B cell (primary cell): ENCODE data around the gene HOMER3. TPM values are rescaled to one million over a fixed set of nuclear protein-coding genes. Genes with fewer than 3 reads are reported as not detected.
A peak's percentile ranks its signal among the peaks of the same experiment; 100 is the strongest.

ENCODE experiments used
- ATAC-seq: fragments of 200-7000 bp; cut with Tn5 transposase; one replicate; pipeline ENCODE4 v1.10.0; 2021; ENCODE audit warnings: low read depth, mild to moderate bottlenecking, moderate number of reproducible peaks, moderate library complexity
- CTCF ChIA-PET: fragments of 350-600 bp; sonication (Branson Sonifier 250); formaldehyde crosslinking; loops from one replicate; lab custom pipeline; 2021; ENCODE audit warnings: antibody characterized with exemption, inconsistent platforms; lab: Charles Lee
- POLR2A ChIA-PET: fragments of 350-600 bp; sonication (Branson Sonifier 250); formaldehyde crosslinking; loops from one replicate; lab custom pipeline; 2021; ENCODE audit warnings: antibody characterized with exemption; lab: Charles Lee
- DNase-seq: peaks from one replicate; pipeline ENCODE4 v3.0.0; 2013
- H2AFZ ChIP-seq: 2 replicates; pipeline ENCODE4 v1.6.1; 2012; ENCODE audit warnings: mild to moderate bottlenecking, low read depth, low read length; ENCODE audit not compliant: insufficient read depth, poor library complexity, severe bottlenecking
- H3K27ac ChIP-seq, 2 donors: 1 replicate in 1 of 2; 2 replicates in 1 of 2; pipeline ENCODE4 v1.5.1; 2012 to 2013; ENCODE audit warnings: low read length in 2 of 2, mild to moderate bottlenecking in 2 of 2, moderate library complexity in 1 of 2
- H3K27me3 ChIP-seq, 4 experiments: fragments of 200-600 bp in 1 of 4; sonication (generic) in 1 of 4; replicated peaks in 1 of 4; 1 replicate in 2 of 4; 2 replicates in 2 of 4; pipeline versions ENCODE4 v1.6.1 to v1.7.0; 2013 to 2016; ENCODE audit warnings: low read length in 3 of 4, mild to moderate bottlenecking in 2 of 4, mixed read lengths in 1 of 4, moderate library complexity in 1 of 4; ENCODE audit not compliant: insufficient read depth in 4 of 4, control insufficient read depth in 3 of 4; ENCODE audit errors: control extremely low read depth in 1 of 4
- H3K36me3 ChIP-seq, 2 experiments: replicated peaks in 1 of 2; 1 replicate in 1 of 2; 2 replicates in 1 of 2; pipeline versions ENCODE4 v1.6.1 to v1.7.1; 2013; ENCODE audit warnings: low read length in 1 of 2; ENCODE audit not compliant: insufficient read depth in 2 of 2, control insufficient read depth in 1 of 2; ENCODE audit errors: control extremely low read depth in 1 of 2, extremely low read depth in 1 of 2
- H3K4me1 ChIP-seq, 2 donors: fragments of 200-600 bp in 1 of 2; sonication (generic) in 1 of 2; 1 replicate in 1 of 2; 2 replicates in 1 of 2; pipeline versions ENCODE4 v1.5.1 to v1.6.1; 2013 to 2017; ENCODE audit warnings: low read length in 2 of 2; ENCODE audit not compliant: control insufficient read depth in 2 of 2, insufficient read depth in 2 of 2
- H3K4me2 ChIP-seq: replicated peaks from 2 replicates; pipeline ENCODE3; 2012; ENCODE audit warnings: mild to moderate bottlenecking, low read depth, low read length; ENCODE audit not compliant: poor library complexity, severe bottlenecking
- H3K4me3 ChIP-seq, 5 experiments: fragments of 200-600 bp in 1 of 5; sonication (generic) in 1 of 5; 1 replicate in 3 of 5; 2 replicates in 2 of 5; pipeline versions ENCODE4 v1.5.1 to v1.7.0; 2011 to 2016; ENCODE audit warnings: low read length in 4 of 5, mild to moderate bottlenecking in 4 of 5, low read depth in 2 of 5, control low read depth in 1 of 5, moderate library complexity in 1 of 5; ENCODE audit not compliant: insufficient read depth in 1 of 5; ENCODE audit errors: control extremely low read depth in 1 of 5, extremely low read depth in 1 of 5
- H3K79me2 ChIP-seq: fragments of 200-600 bp; sonication (generic); one replicate; pipeline ENCODE4 v1.6.0; 2016; ENCODE audit warnings: low read length; ENCODE audit not compliant: control insufficient read depth, insufficient read depth
- H3K9ac ChIP-seq: fragments of 200-600 bp; sonication (generic); 2 replicates; pipeline ENCODE4 v1.6.1; 2017; ENCODE audit warnings: mild to moderate bottlenecking, low read length, moderate library complexity
- H3K9me3 ChIP-seq, 3 donors: one replicate each; pipeline versions ENCODE4 v1.6.1 to v1.7.1; 2013; ENCODE audit warnings: low read length in 2 of 3; ENCODE audit not compliant: control insufficient read depth in 2 of 3, insufficient read depth in 1 of 3; ENCODE audit errors: control extremely low read depth in 1 of 3
- H4K20me1 ChIP-seq: 2 replicates; pipeline ENCODE4 v1.6.0; 2012; ENCODE audit warnings: mild to moderate bottlenecking, low read length; ENCODE audit not compliant: insufficient read depth, control insufficient read depth, poor library complexity, severe bottlenecking
- H3K27ac Mint-ChIP-seq: one replicate; pipeline ENCODE4 v1.8.0; 2021; ENCODE audit warnings: mixed read lengths
- H3K27me3 Mint-ChIP-seq: one replicate; pipeline ENCODE4 v1.8.0; 2021; ENCODE audit warnings: mixed read lengths
- H3K4me1 Mint-ChIP-seq: one replicate; pipeline ENCODE4 v1.8.0; 2021; ENCODE audit warnings: mixed read lengths
- H3K4me3 Mint-ChIP-seq: one replicate; pipeline ENCODE4 v1.8.0; 2021; ENCODE audit warnings: mixed read lengths
- H3K9me3 Mint-ChIP-seq: one replicate; pipeline ENCODE4 v1.8.0; 2022; ENCODE audit warnings: mixed read lengths; ENCODE audit not compliant: insufficient read depth
- EZH2 ChIP-seq: IDR thresholded peaks from 2 replicates; pipeline ENCODE4 v1.6.1; 2012; ENCODE audit warnings: borderline replicate concordance, low read depth, mild to moderate bottlenecking, moderate library complexity, low read length; ENCODE audit not compliant: insufficient read depth, poor library complexity, severe bottlenecking
- WGBS: methylation state at CpG from one replicate; pipeline ENCODE4 v1.1.5; 2013; ENCODE audit warnings: missing lambda C conversion rate; ENCODE audit not compliant: insufficient coverage; 5-methylcytosine and 5-hydroxymethylcytosine counted together
- intact Hi-C: fragments of 100-400 bp; cut with micrococcal nuclease; formaldehyde crosslinking; loops from one replicate; pipeline ENCODE4 v1.10.0; 2022
- polyA plus RNA-seq: library from polyadenylated mRNA; depleted of rRNA; stranded (reverse); fragments of >200 nt; gene quantifications from 2 replicates; pipeline ENCODE4 v1.2.3, GENCODE V29; 2012
- total RNA-seq, 2 donors: library from RNA; stranded (reverse); fragments of 120-200 nt in 1 of 2; gene quantifications; 1 replicate in 1 of 2; 2 replicates in 1 of 2; pipeline versions ENCODE4 v1.2.3 to v1.2.4, GENCODE V29; 2013 to 2022
- TF ChIP-seq, protein P1 (sequence below): fragments of 200-600 bp; IDR thresholded peaks from one replicate; pipeline ENCODE4 v1.8.0; 2022; ENCODE audit warnings: antibody characterized with exemption, mild to moderate bottlenecking

The HOMER3 gene
- total and polyA plus RNA-seq, 2 donors (not counting 1 experiment from before 2014, with no cell fraction given), result 5.9 to 26.4 TPM

DNA sequence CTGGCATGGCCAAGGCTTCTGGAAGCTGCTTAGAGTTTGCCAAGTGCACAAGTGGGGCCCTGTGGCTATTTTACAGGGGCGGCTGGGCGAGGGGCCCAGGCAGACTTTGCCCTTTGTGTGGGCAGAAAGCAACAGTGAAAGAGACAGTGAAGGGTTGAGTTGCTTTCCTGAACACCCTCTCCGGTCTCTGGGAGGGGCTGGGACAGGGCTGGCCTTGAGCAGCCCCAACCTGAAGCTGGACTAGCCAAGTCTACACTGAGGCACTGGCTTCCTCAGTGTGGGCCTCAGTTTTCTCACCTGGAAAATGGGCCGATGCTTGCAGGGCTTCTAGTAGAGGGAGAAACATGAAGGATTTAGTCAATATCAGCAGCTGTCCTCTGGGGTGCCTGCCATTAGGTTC lies 2.4 kb upstream of the HOMER3 start:
- Histone ChIP-seq H3K79me2 (no peaks in the 10 kb centered on the region), H3K4me3 (no peak overlapping the region), H2AFZ (no peak overlapping the region), H3K27me3 (peaks cover 0 to 30% (median 6%) of the 10 kb centered on the region in 4 experiments), H3K4me1 (peaks cover 22 to 45% of the 10 kb centered on the region in 2 donors), H3K27ac (no peak overlapping the region), H3K9ac (no peak overlapping the region), H3K36me3 (no peaks in the 10 kb centered on the region), H4K20me1 (no peaks in the 10 kb centered on the region), H3K4me2 (no peak overlapping the region), H3K9me3 (peaks cover 0 to 3% (median 0%) of the 10 kb centered on the region in 3 donors)
- Mint-ChIP-seq H3K4me1 (peaks cover 37% of the 10 kb centered on the region), H3K27me3 (peaks cover 31% of the 10 kb centered on the region), H3K4me3 (no peak overlapping the region), H3K9me3 (no peaks in the 10 kb centered on the region), H3K27ac (no peak overlapping the region)
- WGBS, result 86% methylated on average over 4 of the region's 4 CpGs
- no peak for ATAC-seq
- POLR2A ChIA-PET, result no interaction called here
- CTCF ChIA-PET, result no interaction called here
- intact Hi-C loops, result no loop called here
- DNase-seq, result no peak
- no peak for TF ChIP-seq EZH2
- TF ChIP-seq, protein P1, sequence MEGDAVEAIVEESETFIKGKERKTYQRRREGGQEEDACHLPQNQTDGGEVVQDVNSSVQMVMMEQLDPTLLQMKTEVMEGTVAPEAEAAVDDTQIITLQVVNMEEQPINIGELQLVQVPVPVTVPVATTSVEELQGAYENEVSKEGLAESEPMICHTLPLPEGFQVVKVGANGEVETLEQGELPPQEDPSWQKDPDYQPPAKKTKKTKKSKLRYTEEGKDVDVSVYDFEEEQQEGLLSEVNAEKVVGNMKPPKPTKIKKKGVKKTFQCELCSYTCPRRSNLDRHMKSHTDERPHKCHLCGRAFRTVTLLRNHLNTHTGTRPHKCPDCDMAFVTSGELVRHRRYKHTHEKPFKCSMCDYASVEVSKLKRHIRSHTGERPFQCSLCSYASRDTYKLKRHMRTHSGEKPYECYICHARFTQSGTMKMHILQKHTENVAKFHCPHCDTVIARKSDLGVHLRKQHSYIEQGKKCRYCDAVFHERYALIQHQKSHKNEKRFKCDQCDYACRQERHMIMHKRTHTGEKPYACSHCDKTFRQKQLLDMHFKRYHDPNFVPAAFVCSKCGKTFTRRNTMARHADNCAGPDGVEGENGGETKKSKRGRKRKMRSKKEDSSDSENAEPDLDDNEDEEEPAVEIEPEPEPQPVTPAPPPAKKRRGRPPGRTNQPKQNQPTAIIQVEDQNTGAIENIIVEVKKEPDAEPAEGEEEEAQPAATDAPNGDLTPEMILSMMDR, result no peak

DNA sequence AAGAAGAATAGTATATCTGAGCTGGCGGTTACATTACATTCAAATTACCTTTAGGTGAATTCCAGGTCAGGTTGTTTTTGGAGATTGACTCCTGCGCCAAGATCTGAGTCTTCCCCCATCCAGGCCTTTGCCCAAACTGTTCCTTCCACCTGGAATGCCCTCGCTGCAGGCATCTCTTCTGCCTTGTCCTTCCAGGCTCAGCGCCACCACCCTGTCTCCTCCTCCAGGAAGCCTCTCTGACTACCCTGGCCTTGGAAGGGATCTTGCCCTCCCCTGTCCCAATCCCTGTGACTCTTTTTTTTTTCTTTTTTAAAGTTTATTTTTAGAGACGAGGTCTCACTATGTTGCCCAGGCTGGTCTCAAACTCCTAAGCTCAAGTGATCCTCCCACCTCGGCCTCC lies 1.7 kb upstream of the HOMER3 start:
- POLR2A ChIA-PET, result no interaction called here
- CTCF ChIA-PET, result interaction anchor here (0.5 kb wide), 1 partner anchor 1740 kb away, joined by 3 read pairs; no protein-coding TSS in a partner anchor
- Histone ChIP-seq H3K79me2 (no peaks in the 10 kb centered on the region), H3K9me3 (peaks cover 0 to 3% (median 0%) of the 10 kb centered on the region in 3 donors), H3K36me3 (no peaks in the 10 kb centered on the region), H4K20me1 (no peaks in the 10 kb centered on the region), H3K27me3 (peaks cover 0 to 30% (median 6%) of the 10 kb centered on the region in 4 experiments), H3K4me3 (no peak overlapping the region), H3K4me2 (no peak overlapping the region), H3K9ac (no peak overlapping the region), H3K27ac (no peak overlapping the region), H2AFZ (no peak overlapping the region), H3K4me1 (peaks cover 22 to 38% of the 10 kb centered on the region in 2 donors)
- peaks cover 33% of the 10 kb centered on the region for H3K4me1 Mint-ChIP-seq
- H3K4me3 Mint-ChIP-seq, result peak overlapping the region; percentile 14
- no peak for TF ChIP-seq EZH2
- TF ChIP-seq, protein P1, result no peak
- H3K27ac Mint-ChIP-seq, result no peak overlapping the region
- ATAC-seq, result no peak
- WGBS, result 84% methylated on average over 5 of the region's 6 CpGs
- intact Hi-C loops, result no loop called here
- H3K27me3 Mint-ChIP-seq, result peaks cover 32% of the 10 kb centered on the region
- DNase-seq, result no peak
- no peaks in the 10 kb centered on the region for H3K9me3 Mint-ChIP-seq
